Mucosa of descending colon (tissue), 3 donors: Measurements from ENCODE around the gene KCNG2. TPM values are rescaled to one million over a fixed set of nuclear protein-coding genes. Genes with fewer than 3 reads are reported as not detected.
A peak's percentile ranks its signal among the peaks of the same experiment; 100 is the strongest.
"Not testable (repeated sequence)": the region's sequence is repeated elsewhere in the genome, so short reads cannot be mapped to it uniquely, and the experiment has no call there.

Experiments
- ATAC-seq: fragments of 200-7000 bp; cut with Tn5 transposase; one replicate; pipeline ENCODE4 v1.9.1; 2020; ENCODE audit warnings: mild to moderate bottlenecking, moderate library complexity
- DNase-seq, 3 donors: peaks; one replicate each; pipeline ENCODE4 v3.0.0-alpha.2; 2020
- H3K36me3 ChIP-seq: fragments of 200-600 bp; one replicate; pipeline ENCODE4 v1.8.0; 2021; ENCODE audit warnings: low read depth, mild to moderate bottlenecking
- H3K4me1 ChIP-seq: fragments of 200-600 bp; one replicate; pipeline ENCODE4 v1.8.0; 2021; ENCODE audit warnings: low read depth, mild to moderate bottlenecking
- H3K4me3 ChIP-seq: fragments of 200-600 bp; one replicate; pipeline ENCODE4 v1.8.0; 2021; ENCODE audit warnings: mild to moderate bottlenecking
- H3K9me3 ChIP-seq: fragments of 200-600 bp; one replicate; pipeline ENCODE4 v1.8.0; 2021; ENCODE audit warnings: mild to moderate bottlenecking
- CTCF ChIP-seq: fragments of 200-600 bp; IDR thresholded peaks from one replicate; pipeline ENCODE4 v1.8.0; 2022; ENCODE audit warnings: antibody characterized with exemption, mild to moderate bottlenecking
- intact Hi-C, 2 donors: fragments of 100-400 bp; cut with DNase I in 1 of 2; cut with micrococcal nuclease in 1 of 2; formaldehyde crosslinking; loops; one replicate each; pipeline versions ENCODE4 v1.11.0 to v1.11.1; 2022; cut with DNase I, micrococcal nuclease
- total RNA-seq, 3 donors: library from RNA; stranded (reverse); fragmentation: NEBNext Ultra II Directional in 2 of 3; extraction: Animal tissue kit (Norgen Biotek cat#: 25700) in 2 of 3; gene quantifications; one replicate each; pipeline versions ENCODE4 v1.2.1 to v1.2.4, GENCODE V29; 2021 to 2023
- donor health status: DM: no; HTN: no; CAD: no; lungs with moderate emphysema.
- donor health status: DM: no; HTN: no; CAD: no.
- donor health status: DM: no; HTN: yes; CAD: no.

The KCNG2 gene
- total RNA-seq, 3 donors from 2014 or later, result 0.19 TPM; not detected in 2

GRCh38 chr18:79861687-79862086 is 63.9 kb downstream of the KCNG2 start:
- DNase-seq (no peak), ATAC-seq (no peak)
- no peaks in the 10 kb centered on the region for H3K9me3 ChIP-seq
- no peaks in the 10 kb centered on the region for H3K36me3 ChIP-seq
- H3K4me1 ChIP-seq, result no peaks in the 10 kb centered on the region
- no peak overlapping the region for H3K4me3 ChIP-seq
- TF ChIP-seq CTCF, result no peak
- intact Hi-C loops, result loop anchor here in 1 of 2 donors (10.0 kb wide), 1 partner anchor 57 kb away; no protein-coding TSS in a partner anchor

DNA sequence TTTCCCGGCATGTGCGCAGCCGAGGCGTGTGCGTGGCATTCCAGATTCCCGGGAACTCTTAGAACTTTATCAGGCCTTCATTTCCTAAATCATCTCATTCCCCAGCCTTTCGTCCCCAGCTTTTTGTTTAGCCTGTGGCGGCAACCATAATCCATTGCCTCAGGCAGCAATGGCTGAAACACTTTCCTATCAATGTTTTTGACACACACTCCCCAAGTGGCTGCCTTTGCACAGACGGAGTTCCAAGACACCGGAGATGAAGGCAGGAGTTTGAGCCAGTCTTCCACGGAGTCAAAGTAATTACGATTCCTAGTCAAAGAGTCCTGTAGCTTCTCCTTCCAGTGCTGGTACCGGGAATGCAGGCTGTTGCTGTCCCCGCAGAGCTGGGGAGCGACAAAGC is 64.8 kb downstream of the KCNG2 start:
- Histone ChIP-seq H3K36me3 (no peaks in the 10 kb centered on the region), H3K9me3 (no peaks in the 10 kb centered on the region), H3K4me3 (no peak overlapping the region), H3K4me1 (no peaks in the 10 kb centered on the region)
- DNase-seq, result no peak
- ATAC-seq, result no peak
- TF ChIP-seq CTCF, result no peak
- intact Hi-C loops, result loop anchor here in 1 of 2 donors (10.0 kb wide), 1 partner anchor 58 kb away; no protein-coding TSS in a partner anchor

- intact Hi-C loops, result loop anchor here in 1 of 2 donors (10.0 kb wide), 1 partner anchor 59 kb away; no protein-coding TSS in a partner anchor
- no peaks in the 10 kb centered on the region for H3K36me3 ChIP-seq
- H3K4me3 ChIP-seq, result no peak overlapping the region
- TF ChIP-seq CTCF, result no peak
- DNase-seq (peak in 1 of 3 donors; percentile 38), ATAC-seq (no peak)
- H3K4me1 ChIP-seq, result no peaks in the 10 kb centered on the region
- H3K9me3 ChIP-seq, result no peaks in the 10 kb centered on the region
Measured at GRCh38 chr18:79863161-79864005, 65.6 kb downstream of the KCNG2 start.

GRCh38 chr18:79864006-79864725 is 66.4 kb downstream of the KCNG2 start:
- H3K4me3 ChIP-seq, result no peak overlapping the region
- no peak for TF ChIP-seq CTCF
- H3K9me3 ChIP-seq, result no peaks in the 10 kb centered on the region
- H3K36me3 ChIP-seq, result no peaks in the 10 kb centered on the region
- DNase-seq (no peak), ATAC-seq (no peak)
- intact Hi-C loops, result loop anchor here in 1 of 2 donors (10.0 kb wide), 1 partner anchor 59 kb away; no protein-coding TSS in a partner anchor
- H3K4me1 ChIP-seq, result no peaks in the 10 kb centered on the region

DNA sequence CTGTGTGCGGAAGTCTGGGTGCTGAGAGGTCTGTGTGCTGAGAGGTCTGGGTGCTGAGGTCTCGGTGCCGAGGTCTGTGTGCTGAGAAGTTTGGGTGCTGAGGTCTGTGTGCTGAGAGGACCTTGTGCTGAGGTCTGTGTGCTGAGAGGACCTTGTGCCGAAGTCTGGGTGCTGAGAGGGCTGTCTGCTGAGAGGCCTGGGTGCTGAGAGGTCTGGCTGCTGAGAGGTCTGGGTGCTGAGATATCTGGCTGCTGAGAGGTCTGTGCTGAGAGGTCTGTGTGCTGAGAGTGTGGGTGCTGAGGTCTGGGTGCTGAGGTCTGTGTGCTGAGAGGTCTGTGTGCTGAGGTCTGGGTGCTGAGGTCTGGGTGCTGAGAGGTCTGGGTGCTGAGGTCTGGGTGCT is 67.2 kb downstream of the KCNG2 start:
- intact Hi-C loops, result loop anchor here in 1 of 2 donors (10.0 kb wide), 1 partner anchor 60 kb away; no protein-coding TSS in a partner anchor
- ATAC-seq, H3K36me3 ChIP-seq, H3K9me3 ChIP-seq, DNase-seq, H3K4me1 ChIP-seq, H3K4me3 ChIP-seq: not testable (repeated sequence)

DNA sequence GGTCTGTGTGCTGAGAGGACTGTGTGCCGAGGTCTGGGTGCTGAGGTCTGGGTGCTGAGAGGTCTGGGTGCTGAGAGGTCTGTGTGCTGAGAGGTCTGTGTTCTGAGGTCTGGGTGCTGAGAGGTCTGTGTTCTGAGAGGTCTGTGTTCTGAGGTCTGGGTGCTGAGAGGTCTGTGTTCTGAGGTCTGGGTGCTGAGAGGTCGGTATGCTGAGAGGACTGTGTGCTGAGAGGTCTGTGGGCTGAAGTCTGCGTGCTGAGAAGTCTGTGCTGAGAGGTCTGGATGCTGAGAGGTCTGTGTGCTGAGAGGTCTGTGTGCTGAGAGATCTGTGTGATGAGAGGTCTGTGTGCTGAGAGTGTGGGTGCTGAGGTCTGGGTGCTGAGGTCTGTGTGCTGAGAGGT is 68.2 kb downstream of the KCNG2 start:
- DNase-seq, H3K36me3 ChIP-seq, H3K4me3 ChIP-seq, H3K9me3 ChIP-seq, H3K4me1 ChIP-seq, ATAC-seq: not testable (repeated sequence)
- intact Hi-C loops, result loop anchor here in 1 of 2 donors (10.0 kb wide), 1 partner anchor 61 kb away; no protein-coding TSS in a partner anchor
